ENCODE measurements around the gene ADGRG2. TPM values are rescaled to one million over a fixed set of nuclear protein-coding genes. Genes with fewer than 3 reads are reported as not detected.

The ADGRG2 gene
- total RNA-seq, 1 experiment from 2014 or later = 8.2 TPM

DNA sequence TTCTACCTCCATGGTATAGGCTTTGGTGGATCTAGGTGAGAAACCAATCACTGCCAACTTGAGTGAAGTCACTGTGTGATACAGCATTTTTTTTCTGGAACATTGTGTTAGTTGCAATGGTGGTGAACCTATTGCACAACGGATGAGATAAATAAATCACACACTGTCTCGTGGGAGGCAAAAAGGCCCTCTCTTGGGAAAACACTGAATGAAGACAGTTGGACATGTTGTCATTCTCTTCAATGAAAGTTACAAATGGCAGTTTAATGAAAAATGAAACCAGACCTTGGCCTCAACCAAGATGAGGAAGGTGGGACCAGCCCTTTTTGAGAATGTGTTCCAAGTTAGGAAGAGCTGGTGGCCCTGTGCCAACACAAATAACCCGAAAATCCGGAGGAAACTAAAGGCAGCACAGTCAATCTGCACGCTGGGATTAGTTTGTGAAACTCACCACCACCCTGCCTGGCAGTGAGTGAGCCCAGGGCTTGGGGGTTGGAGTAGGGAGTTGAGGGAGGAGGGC lies 5.4 kb upstream of the ADGRG2 start (continued):
- TF ChIP-seq, protein P1, sequence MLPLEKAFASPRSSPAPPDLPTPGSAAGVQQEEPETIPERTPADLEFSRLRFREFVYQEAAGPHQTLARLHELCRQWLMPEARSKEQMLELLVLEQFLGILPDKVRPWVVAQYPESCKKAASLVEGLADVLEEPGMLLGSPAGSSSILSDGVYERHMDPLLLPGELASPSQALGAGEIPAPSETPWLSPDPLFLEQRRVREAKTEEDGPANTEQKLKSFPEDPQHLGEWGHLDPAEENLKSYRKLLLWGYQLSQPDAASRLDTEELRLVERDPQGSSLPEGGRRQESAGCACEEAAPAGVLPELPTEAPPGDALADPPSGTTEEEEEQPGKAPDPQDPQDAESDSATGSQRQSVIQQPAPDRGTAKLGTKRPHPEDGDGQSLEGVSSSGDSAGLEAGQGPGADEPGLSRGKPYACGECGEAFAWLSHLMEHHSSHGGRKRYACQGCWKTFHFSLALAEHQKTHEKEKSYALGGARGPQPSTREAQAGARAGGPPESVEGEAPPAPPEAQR (CRISPR knock-in tag; IDR thresholded peaks at IDR 0.05) = no peak
- TF ChIP-seq TCF7 (CRISPR knock-in tag; IDR thresholded peaks at IDR 0.05; ENCODE audit: low read depth) (no peak), SOX15 (CRISPR knock-in tag; IDR thresholded peaks at IDR 0.05) (no peak), OVOL2 (CRISPR knock-in tag; IDR thresholded peaks at IDR 0.05; ENCODE audit: borderline replicate concordance) (no peak), IRF2 (CRISPR knock-in tag; IDR thresholded peaks at IDR 0.05; ENCODE audit: borderline replicate concordance, low read depth) (no peak), SMAD4 (CRISPR knock-in tag; IDR thresholded peaks at IDR 0.05) (no peak), GTF2I (CRISPR knock-in tag; conservative IDR thresholded peaks at IDR 0.05) (no peak)
- TF ChIP-seq, protein P2, sequence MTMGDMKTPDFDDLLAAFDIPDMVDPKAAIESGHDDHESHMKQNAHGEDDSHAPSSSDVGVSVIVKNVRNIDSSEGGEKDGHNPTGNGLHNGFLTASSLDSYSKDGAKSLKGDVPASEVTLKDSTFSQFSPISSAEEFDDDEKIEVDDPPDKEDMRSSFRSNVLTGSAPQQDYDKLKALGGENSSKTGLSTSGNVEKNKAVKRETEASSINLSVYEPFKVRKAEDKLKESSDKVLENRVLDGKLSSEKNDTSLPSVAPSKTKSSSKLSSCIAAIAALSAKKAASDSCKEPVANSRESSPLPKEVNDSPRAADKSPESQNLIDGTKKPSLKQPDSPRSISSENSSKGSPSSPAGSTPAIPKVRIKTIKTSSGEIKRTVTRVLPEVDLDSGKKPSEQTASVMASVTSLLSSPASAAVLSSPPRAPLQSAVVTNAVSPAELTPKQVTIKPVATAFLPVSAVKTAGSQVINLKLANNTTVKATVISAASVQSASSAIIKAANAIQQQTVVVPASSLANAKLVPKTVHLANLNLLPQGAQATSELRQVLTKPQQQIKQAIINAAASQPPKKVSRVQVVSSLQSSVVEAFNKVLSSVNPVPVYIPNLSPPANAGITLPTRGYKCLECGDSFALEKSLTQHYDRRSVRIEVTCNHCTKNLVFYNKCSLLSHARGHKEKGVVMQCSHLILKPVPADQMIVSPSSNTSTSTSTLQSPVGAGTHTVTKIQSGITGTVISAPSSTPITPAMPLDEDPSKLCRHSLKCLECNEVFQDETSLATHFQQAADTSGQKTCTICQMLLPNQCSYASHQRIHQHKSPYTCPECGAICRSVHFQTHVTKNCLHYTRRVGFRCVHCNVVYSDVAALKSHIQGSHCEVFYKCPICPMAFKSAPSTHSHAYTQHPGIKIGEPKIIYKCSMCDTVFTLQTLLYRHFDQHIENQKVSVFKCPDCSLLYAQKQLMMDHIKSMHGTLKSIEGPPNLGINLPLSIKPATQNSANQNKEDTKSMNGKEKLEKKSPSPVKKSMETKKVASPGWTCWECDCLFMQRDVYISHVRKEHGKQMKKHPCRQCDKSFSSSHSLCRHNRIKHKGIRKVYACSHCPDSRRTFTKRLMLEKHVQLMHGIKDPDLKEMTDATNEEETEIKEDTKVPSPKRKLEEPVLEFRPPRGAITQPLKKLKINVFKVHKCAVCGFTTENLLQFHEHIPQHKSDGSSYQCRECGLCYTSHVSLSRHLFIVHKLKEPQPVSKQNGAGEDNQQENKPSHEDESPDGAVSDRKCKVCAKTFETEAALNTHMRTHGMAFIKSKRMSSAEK (CRISPR knock-in tag; IDR thresholded peaks at IDR 0.05; ENCODE audit: borderline replicate concordance) = no peak
- TF ChIP-seq, protein P3, sequence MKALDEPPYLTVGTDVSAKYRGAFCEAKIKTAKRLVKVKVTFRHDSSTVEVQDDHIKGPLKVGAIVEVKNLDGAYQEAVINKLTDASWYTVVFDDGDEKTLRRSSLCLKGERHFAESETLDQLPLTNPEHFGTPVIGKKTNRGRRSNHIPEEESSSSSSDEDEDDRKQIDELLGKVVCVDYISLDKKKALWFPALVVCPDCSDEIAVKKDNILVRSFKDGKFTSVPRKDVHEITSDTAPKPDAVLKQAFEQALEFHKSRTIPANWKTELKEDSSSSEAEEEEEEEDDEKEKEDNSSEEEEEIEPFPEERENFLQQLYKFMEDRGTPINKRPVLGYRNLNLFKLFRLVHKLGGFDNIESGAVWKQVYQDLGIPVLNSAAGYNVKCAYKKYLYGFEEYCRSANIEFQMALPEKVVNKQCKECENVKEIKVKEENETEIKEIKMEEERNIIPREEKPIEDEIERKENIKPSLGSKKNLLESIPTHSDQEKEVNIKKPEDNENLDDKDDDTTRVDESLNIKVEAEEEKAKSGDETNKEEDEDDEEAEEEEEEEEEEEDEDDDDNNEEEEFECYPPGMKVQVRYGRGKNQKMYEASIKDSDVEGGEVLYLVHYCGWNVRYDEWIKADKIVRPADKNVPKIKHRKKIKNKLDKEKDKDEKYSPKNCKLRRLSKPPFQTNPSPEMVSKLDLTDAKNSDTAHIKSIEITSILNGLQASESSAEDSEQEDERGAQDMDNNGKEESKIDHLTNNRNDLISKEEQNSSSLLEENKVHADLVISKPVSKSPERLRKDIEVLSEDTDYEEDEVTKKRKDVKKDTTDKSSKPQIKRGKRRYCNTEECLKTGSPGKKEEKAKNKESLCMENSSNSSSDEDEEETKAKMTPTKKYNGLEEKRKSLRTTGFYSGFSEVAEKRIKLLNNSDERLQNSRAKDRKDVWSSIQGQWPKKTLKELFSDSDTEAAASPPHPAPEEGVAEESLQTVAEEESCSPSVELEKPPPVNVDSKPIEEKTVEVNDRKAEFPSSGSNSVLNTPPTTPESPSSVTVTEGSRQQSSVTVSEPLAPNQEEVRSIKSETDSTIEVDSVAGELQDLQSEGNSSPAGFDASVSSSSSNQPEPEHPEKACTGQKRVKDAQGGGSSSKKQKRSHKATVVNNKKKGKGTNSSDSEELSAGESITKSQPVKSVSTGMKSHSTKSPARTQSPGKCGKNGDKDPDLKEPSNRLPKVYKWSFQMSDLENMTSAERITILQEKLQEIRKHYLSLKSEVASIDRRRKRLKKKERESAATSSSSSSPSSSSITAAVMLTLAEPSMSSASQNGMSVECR (CRISPR knock-in tag; IDR thresholded peaks at IDR 0.05; ENCODE audit: borderline replicate concordance) = no peak

DNA sequence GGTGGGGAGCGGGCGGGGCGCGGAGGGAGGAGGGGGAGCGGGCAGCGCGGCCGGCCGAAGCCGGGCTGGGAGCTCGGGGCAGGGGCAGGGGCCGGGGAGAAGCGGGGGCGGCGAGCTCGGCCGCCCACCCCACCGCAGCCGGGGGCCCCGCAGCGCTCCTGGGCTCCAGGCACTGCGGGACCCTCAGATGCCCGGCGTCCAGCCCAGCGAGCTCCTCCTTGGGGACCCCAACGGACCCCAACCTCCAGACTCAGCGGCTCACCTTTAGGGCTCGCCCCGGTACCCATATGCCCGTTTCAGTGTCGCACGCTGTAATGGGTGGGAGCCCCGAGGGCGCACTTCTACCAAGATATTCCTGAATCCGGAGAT lies 357 bp upstream of the ADGRG2 start:
- Mint-ChIP-seq H3K27ac (no peak overlapping the region), H3K9me3 (no peaks in the 10 kb centered on the region), H3K27me3 (ENCODE audit: low read depth) (peaks cover 31% of the 10 kb centered on the region), H3K36me3 (no peaks in the 10 kb centered on the region), H3K4me3 (peak overlapping the region; percentile 73), H3K4me1 (peaks cover 33% of the 10 kb centered on the region)
- ATAC-seq = peak; percentile 27
- DNase-seq (ENCODE audit: low spot score) = no peak
- ChIA-PET POLR2A (no interaction called here), CTCF (interaction anchor here (0.6 to 2.3 kb wide), 5 partner anchors 11 to 123 kb away, joined by 3 to 6 read pairs (median 3); no protein-coding TSS in a partner anchor)
- TF ChIP-seq, protein P4, sequence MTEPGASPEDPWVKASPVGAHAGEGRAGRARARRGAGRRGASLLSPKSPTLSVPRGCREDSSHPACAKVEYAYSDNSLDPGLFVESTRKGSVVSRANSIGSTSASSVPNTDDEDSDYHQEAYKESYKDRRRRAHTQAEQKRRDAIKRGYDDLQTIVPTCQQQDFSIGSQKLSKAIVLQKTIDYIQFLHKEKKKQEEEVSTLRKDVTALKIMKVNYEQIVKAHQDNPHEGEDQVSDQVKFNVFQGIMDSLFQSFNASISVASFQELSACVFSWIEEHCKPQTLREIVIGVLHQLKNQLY (CRISPR knock-in tag; IDR thresholded peaks at IDR 0.05) = no peak

DNA sequence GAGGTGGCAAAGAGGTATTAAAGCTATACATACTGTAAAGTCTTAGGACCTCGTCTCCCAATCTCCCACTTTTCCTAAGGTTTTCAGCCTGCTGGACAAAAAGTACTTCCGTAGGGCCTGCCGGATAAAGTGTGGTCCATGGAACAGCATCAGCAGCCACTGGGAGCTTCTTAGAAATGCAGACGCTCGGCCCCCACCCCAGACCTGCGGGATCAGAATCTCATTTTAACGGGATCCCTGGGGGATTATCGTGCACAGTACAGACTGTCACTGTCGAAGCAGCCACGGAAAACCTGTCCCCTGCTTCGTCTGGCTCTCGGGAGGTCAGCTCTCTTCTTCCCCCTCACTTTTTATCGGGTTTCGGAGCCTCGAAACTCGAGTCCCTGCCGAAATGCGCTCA lies 802 bp downstream of the ADGRG2 start:
- Mint-ChIP-seq H3K4me3 (peak overlapping the region; percentile 67), H3K36me3 (no peaks in the 10 kb centered on the region), H3K4me1 (peaks cover 33% of the 10 kb centered on the region), H3K9me3 (no peaks in the 10 kb centered on the region), H3K27ac (no peak overlapping the region), H3K27me3 (ENCODE audit: low read depth) (peaks cover 31% of the 10 kb centered on the region)
- POLR2A ChIA-PET = no interaction called here
- no peak for ATAC-seq
- CTCF ChIA-PET = interaction anchor here (1.0 to 2.6 kb wide), 4 partner anchors 14 to 104 kb away, joined by 3 to 9 read pairs (median 6); no protein-coding TSS in a partner anchor
- DNase-seq (ENCODE audit: low spot score) = peak; percentile 9
- TF ChIP-seq, protein P5, sequence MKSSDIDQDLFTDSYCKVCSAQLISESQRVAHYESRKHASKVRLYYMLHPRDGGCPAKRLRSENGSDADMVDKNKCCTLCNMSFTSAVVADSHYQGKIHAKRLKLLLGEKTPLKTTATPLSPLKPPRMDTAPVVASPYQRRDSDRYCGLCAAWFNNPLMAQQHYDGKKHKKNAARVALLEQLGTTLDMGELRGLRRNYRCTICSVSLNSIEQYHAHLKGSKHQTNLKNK (CRISPR knock-in tag; IDR thresholded peaks at IDR 0.05) = no peak
- TF ChIP-seq ZNF219 (CRISPR knock-in tag; IDR thresholded peaks at IDR 0.05; ENCODE audit: borderline replicate concordance) (no peak), ZNF416 (CRISPR knock-in tag; IDR thresholded peaks at IDR 0.05) (no peak), CREB1 (CRISPR knock-in tag; IDR thresholded peaks at IDR 0.05) (no peak), NR3C1 (CRISPR knock-in tag; conservative IDR thresholded peaks at IDR 0.05; ENCODE audit: low read depth) (no peak)
- TF ChIP-seq, protein P6, sequence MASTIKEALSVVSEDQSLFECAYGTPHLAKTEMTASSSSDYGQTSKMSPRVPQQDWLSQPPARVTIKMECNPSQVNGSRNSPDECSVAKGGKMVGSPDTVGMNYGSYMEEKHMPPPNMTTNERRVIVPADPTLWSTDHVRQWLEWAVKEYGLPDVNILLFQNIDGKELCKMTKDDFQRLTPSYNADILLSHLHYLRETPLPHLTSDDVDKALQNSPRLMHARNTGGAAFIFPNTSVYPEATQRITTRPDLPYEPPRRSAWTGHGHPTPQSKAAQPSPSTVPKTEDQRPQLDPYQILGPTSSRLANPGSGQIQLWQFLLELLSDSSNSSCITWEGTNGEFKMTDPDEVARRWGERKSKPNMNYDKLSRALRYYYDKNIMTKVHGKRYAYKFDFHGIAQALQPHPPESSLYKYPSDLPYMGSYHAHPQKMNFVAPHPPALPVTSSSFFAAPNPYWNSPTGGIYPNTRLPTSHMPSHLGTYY (CRISPR knock-in tag; IDR thresholded peaks at IDR 0.05) = no peak

Data from WTC11 (cell line).